Kidney epithelial cell (primary cell): ENCODE measurements around the gene GOLGA8M. TPM values are rescaled to one million over a fixed set of nuclear protein-coding genes. Genes with fewer than 3 reads are reported as not detected.
"Not testable (repeated sequence)": the region's sequence is repeated elsewhere in the genome, so short reads cannot be mapped to it uniquely, and the experiment has no call there.

ENCODE experiments used
- DNase-seq: peaks from one replicate; pipeline ENCODE4 v3.0.0-alpha.2; 2010; ENCODE audit warnings: low read depth
- H3K27me3 ChIP-seq: 2 replicates; pipeline ENCODE4 v1.6.0; 2011; ENCODE audit warnings: low read length; ENCODE audit not compliant: control insufficient read depth, insufficient read depth
- H3K36me3 ChIP-seq: 2 replicates; pipeline ENCODE4 v1.5.1; 2011; ENCODE audit warnings: low read length; ENCODE audit not compliant: control insufficient read depth, insufficient read depth
- H3K4me3 ChIP-seq: 2 replicates; pipeline ENCODE4 v1.5.1; 2011; ENCODE audit warnings: low read depth, mild to moderate bottlenecking, control low read depth, low read length
- total RNA-seq: library from RNA; depleted of rRNA; stranded (reverse); fragments of >200 nt; gene quantifications from 2 replicates; pipeline ENCODE4 v1.2.3, GENCODE V29; 2015
- TF ChIP-seq, protein P1 (sequence below): IDR thresholded peaks from 2 replicates; pipeline ENCODE4 v1.5.1; 2011; ENCODE audit warnings: mild to moderate bottlenecking, moderate library complexity, low read length, control low read depth, inconsistent platforms; ENCODE audit not compliant: insufficient read depth, poor library complexity, severe bottlenecking

The GOLGA8M gene
- total RNA-seq: not detected in 2 replicates

GRCh38 chr15:28712270-28712669 lies at the start of gene GOLGA8M:
GOLGA8M (minus strand) TSS chr15:28712421; CDS start chr15:28712323, 98 bp downstream.
- not testable (repeated sequence) for H3K36me3 ChIP-seq, H3K27me3 ChIP-seq, DNase-seq, H3K4me3 ChIP-seq

- H3K4me3 ChIP-seq, H3K27me3 ChIP-seq, H3K36me3 ChIP-seq, DNase-seq: not testable (repeated sequence)
Observed at GRCh38 chr15:28742890-28743289, 30.7 kb upstream of the GOLGA8M start.

- H3K4me3 ChIP-seq, DNase-seq, H3K36me3 ChIP-seq: not testable (repeated sequence)
Observed at GRCh38 chr15:28738590-28739292, 26.5 kb upstream of the GOLGA8M start.

GRCh38 chr15:28738200-28738561 lies 26.0 kb upstream of the GOLGA8M start:
- not testable (repeated sequence) for H3K36me3 ChIP-seq, H3K27me3 ChIP-seq, DNase-seq
- peak overlapping the region; percentile 30 for H3K4me3 ChIP-seq

More at GRCh38 chr15:28738590-28739292, 26.5 kb upstream of the GOLGA8M start:
- H3K27me3 ChIP-seq: not testable (repeated sequence)

- H3K27me3 ChIP-seq, DNase-seq, H3K36me3 ChIP-seq: not testable (repeated sequence)
- peak overlapping the region; percentile 35 for H3K4me3 ChIP-seq
Observed at GRCh38 chr15:28737521-28738199, 25.4 kb upstream of the GOLGA8M start.

DNA sequence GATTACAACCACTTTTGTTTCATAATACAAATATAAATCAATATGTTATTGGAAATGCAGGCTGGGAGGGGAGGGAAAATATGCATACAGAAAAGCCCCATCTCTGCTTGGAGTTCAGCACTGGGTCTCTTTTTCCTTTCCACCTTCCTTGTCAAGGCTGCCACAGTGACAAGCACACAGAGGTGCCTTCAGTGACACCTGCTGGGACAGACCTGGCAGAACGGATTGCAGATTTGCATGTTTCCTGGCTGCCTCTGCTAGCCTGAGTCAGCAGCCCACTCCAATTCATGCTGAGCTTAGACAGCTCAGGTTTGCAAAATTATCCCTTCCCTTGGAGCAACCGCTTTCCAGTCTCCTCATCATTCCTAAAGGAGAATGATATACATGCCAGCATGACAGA lies 15.8 kb upstream of the GOLGA8M start:
- H3K27me3 ChIP-seq, H3K36me3 ChIP-seq, DNase-seq, H3K4me3 ChIP-seq: not testable (repeated sequence)
- TF ChIP-seq, protein P1, sequence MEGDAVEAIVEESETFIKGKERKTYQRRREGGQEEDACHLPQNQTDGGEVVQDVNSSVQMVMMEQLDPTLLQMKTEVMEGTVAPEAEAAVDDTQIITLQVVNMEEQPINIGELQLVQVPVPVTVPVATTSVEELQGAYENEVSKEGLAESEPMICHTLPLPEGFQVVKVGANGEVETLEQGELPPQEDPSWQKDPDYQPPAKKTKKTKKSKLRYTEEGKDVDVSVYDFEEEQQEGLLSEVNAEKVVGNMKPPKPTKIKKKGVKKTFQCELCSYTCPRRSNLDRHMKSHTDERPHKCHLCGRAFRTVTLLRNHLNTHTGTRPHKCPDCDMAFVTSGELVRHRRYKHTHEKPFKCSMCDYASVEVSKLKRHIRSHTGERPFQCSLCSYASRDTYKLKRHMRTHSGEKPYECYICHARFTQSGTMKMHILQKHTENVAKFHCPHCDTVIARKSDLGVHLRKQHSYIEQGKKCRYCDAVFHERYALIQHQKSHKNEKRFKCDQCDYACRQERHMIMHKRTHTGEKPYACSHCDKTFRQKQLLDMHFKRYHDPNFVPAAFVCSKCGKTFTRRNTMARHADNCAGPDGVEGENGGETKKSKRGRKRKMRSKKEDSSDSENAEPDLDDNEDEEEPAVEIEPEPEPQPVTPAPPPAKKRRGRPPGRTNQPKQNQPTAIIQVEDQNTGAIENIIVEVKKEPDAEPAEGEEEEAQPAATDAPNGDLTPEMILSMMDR: peak; percentile 20

DNA sequence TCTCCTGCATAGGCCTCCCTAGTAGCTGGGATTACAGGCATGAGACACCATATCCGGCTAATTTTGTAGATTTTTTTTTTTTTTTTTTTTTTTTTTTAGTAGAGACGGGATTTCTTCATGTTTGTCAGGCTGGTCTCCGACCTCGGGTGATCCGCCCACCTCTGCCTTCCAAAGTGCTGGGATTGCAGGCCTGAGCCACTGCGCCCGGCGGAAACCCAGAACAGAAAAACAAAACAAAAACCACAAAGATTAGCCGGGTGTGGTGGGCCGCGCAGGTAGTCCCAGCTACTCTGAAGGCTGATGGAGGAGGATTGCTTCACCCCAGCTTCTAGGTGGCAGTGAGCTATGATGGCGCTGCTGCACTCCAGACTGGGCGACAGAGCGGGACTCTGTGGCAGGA lies 14.8 kb upstream of the GOLGA8M start:
- H3K27me3 ChIP-seq, H3K36me3 ChIP-seq, DNase-seq, H3K4me3 ChIP-seq: not testable (repeated sequence)

DNA sequence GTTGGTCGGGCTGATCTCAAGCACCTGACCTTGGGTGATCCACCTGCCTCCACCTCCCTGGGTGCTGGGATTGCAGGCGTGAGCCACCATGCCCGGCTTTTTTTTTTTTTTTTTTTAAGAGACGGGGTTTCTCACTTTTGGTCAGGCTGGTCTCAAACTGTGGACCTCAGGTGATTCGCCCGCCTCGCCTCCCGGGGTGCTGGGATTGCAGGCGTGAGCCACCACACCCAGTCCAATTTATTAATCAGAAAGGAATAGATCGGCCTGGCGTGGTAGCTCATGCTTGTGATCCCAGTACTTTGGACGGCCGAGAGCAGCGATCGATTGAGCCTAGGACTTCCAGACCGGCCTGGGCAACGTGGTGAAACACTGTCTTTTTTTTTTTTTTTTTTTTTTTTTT lies 13.9 kb upstream of the GOLGA8M start:
- no peak for DNase-seq

More for the DNA sequence above, 13.9 kb upstream of the GOLGA8M start:
- Histone ChIP-seq H3K27me3 (no peaks in the 10 kb centered on the region), H3K4me3 (no peak overlapping the region), H3K36me3 (no peaks in the 10 kb centered on the region)
- TF ChIP-seq, protein P1: no peak
